Measurements from ENCODE around the gene SLC8A1. TPM values are rescaled to one million over a fixed set of nuclear protein-coding genes. Genes with fewer than 3 reads are reported as not detected.

The SLC8A1 gene
- total RNA-seq, 4 donors from 2014 or later: 8.1 to 22.9 (median 9.3) TPM

- Histone ChIP-seq H3K27me3 (no peaks in the 10 kb centered on the region), H3K36me3 (no peaks in the 10 kb centered on the region), H3K4me3 (peak overlapping the region in 1 of 4 donors; percentile 7), H3K4me1 (peaks cover 0 to 16% (median 0%) of the 10 kb centered on the region in 4 donors), H3K9me3 (no peaks in the 10 kb centered on the region), H3K27ac (peak overlapping the region in 1 of 4 donors; percentile 17)
- DNase-seq (ENCODE audit: low spot score in 2 of 2): peak in 1 of 2 donors; percentile 33
- TF ChIP-seq EP300 (IDR thresholded peaks at IDR 0.05) (peak in 1 of 2 donors; percentile 54), CTCF (IDR thresholded peaks at IDR 0.05) (no peak)
- 47 to 56% methylated on average over 9 of the region's 9 CpGs for WGBS, 2 donors
Measured at GRCh38 chr2:40164736-40165508, 287.0 kb downstream of the SLC8A1 start.

- Histone ChIP-seq H3K27ac (no peak overlapping the region), H3K4me3 (no peak overlapping the region), H3K27me3 (no peaks in the 10 kb centered on the region), H3K36me3 (no peaks in the 10 kb centered on the region), H3K9me3 (no peaks in the 10 kb centered on the region), H3K4me1 (peaks cover 0 to 16% (median 0%) of the 10 kb centered on the region in 4 donors)
- TF ChIP-seq EP300 (IDR thresholded peaks at IDR 0.05) (no peak), CTCF (IDR thresholded peaks at IDR 0.05) (no peak), POLR2A (IDR thresholded peaks at IDR 0.05) (no peak)
- WGBS, 2 donors: 70 to 82% methylated on average over 1 of the region's 1 CpG
- no peak for DNase-seq (ENCODE audit: low spot score in 2 of 2)
Measured at GRCh38 chr2:40161986-40162385, 289.9 kb downstream of the SLC8A1 start.

GRCh38 chr2:40160751-40161218 lies 291.1 kb downstream of the SLC8A1 start:
- TF ChIP-seq CTCF (IDR thresholded peaks at IDR 0.05): no peak
- no peak overlapping the region for H3K4me3 ChIP-seq
- no peak overlapping the region for H3K27ac ChIP-seq
- no peaks in the 10 kb centered on the region for H3K36me3 ChIP-seq
- DNase-seq (ENCODE audit: low spot score in 2 of 2): no peak
- H3K9me3 ChIP-seq: no peaks in the 10 kb centered on the region
- peaks cover 0 to 14% (median 0%) of the 10 kb centered on the region in 4 donors for H3K4me1 ChIP-seq
- WGBS, 2 donors: 46 to 52% methylated on average over 2 of the region's 2 CpGs
- no peaks in the 10 kb centered on the region for H3K27me3 ChIP-seq

- Histone ChIP-seq H3K9me3 (no peaks in the 10 kb centered on the region), H3K4me1 (peaks cover 0 to 1% (median 0%) of the 10 kb centered on the region in 4 donors), H3K4me3 (no peak overlapping the region), H3K36me3 (no peaks in the 10 kb centered on the region), H3K27ac (no peak overlapping the region), H3K27me3 (no peaks in the 10 kb centered on the region)
- 87 to 94% methylated on average over 2 of the region's 2 CpGs for WGBS, 2 donors
- TF ChIP-seq CTCF (IDR thresholded peaks at IDR 0.05) (no peak), EP300 (IDR thresholded peaks at IDR 0.05) (no peak), POLR2A (IDR thresholded peaks at IDR 0.05) (no peak)
- no peak for DNase-seq (ENCODE audit: low spot score in 2 of 2)
Measured at GRCh38 chr2:40159333-40159732, 292.6 kb downstream of the SLC8A1 start.

GRCh38 chr2:40158781-40159180 lies 293.1 kb downstream of the SLC8A1 start:
- no peak for DNase-seq (ENCODE audit: low spot score in 2 of 2)
- Histone ChIP-seq H3K9me3 (no peaks in the 10 kb centered on the region), H3K27ac (no peak overlapping the region), H3K27me3 (no peaks in the 10 kb centered on the region), H3K4me1 (no peaks in the 10 kb centered on the region), H3K36me3 (no peaks in the 10 kb centered on the region), H3K4me3 (no peak overlapping the region)
- 79 to 87% methylated on average over 5 of the region's 5 CpGs for WGBS, 2 donors
- TF ChIP-seq POLR2A (IDR thresholded peaks at IDR 0.05) (no peak), CTCF (IDR thresholded peaks at IDR 0.05) (no peak), EP300 (IDR thresholded peaks at IDR 0.05) (no peak)

Measured in tibial nerve (tissue), 4 donors.